Upper lobe of left lung (tissue), 4 donors: ENCODE measurements around the gene RGS11.

Experiments
- CTCF ChIP-seq, 6 experiments: fragments of 450-650 bp in 4 of 6; fragments of 200-600 bp in 2 of 6; sonication (generic) in 2 of 6; IDR thresholded peaks; one replicate each; pipeline ENCODE4 v1.5.1; 2016 to 2019; ENCODE audit warnings: antibody characterized with exemption in 6 of 6
- POLR2A ChIP-seq, 4 donors: fragments of 450-650 bp; IDR thresholded peaks; one replicate each; pipeline ENCODE4 v1.5.1; 2016 to 2017; ENCODE audit warnings: antibody characterized with exemption in 4 of 4, mild to moderate bottlenecking in 2 of 4
- POLR2AphosphoS5 ChIP-seq, 2 donors: sonication (generic); formaldehyde crosslinking; IDR thresholded peaks; one replicate each; pipeline ENCODE4 v1.5.1; 2017; ENCODE audit warnings: antibody characterized with exemption in 2 of 2

GRCh38 chr16:230949-231348 lies 44.8 kb downstream of the RGS11 start:
- TF ChIP-seq CTCF (IDR thresholded peaks at IDR 0.05) (no peak), POLR2AphosphoS5 (IDR thresholded peaks at IDR 0.05) (no peak), POLR2A (IDR thresholded peaks at IDR 0.05) (no peak)
